ENCODE results near the gene KIAA0513.

DNA sequence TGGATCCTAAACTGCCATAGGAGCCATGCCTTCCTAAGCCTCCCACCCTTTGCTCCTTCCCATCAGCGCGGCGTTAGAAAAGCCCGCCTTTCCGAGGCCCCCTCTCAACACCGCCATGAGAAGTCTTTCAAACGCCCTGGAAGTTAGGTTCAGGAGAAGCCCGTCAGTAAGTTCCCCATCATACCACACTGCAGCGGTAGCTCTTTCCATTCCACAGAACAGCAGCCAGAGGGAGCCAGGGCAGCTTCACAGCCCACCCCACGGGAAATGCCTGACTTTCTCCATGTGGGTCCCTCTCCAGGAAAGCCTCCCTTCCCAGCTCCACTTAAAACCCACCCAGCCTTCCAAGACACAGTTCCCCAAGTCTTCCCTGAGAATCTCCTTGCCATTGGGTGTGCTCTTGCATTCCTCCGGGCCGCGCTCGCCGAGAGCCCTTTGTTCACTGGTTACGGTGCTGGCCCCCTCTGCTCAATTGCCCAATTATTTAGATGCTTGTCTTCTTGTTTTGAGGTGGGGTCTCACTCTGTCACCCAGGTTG is 28.7 kb downstream of the KIAA0513 start:
- TF ChIP-seq, protein P1, sequence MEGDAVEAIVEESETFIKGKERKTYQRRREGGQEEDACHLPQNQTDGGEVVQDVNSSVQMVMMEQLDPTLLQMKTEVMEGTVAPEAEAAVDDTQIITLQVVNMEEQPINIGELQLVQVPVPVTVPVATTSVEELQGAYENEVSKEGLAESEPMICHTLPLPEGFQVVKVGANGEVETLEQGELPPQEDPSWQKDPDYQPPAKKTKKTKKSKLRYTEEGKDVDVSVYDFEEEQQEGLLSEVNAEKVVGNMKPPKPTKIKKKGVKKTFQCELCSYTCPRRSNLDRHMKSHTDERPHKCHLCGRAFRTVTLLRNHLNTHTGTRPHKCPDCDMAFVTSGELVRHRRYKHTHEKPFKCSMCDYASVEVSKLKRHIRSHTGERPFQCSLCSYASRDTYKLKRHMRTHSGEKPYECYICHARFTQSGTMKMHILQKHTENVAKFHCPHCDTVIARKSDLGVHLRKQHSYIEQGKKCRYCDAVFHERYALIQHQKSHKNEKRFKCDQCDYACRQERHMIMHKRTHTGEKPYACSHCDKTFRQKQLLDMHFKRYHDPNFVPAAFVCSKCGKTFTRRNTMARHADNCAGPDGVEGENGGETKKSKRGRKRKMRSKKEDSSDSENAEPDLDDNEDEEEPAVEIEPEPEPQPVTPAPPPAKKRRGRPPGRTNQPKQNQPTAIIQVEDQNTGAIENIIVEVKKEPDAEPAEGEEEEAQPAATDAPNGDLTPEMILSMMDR (IDR thresholded peaks at IDR 0.05 in 4 of 5, conservative IDR thresholded peaks at IDR 0.05 in 1 of 5) = no peak
- no peak for TF ChIP-seq POLR2A (IDR thresholded peaks at IDR 0.05)

Data from gastrocnemius medialis (tissue), 4 donors.